Suprapubic skin (tissue), 4 donors: ENCODE results near the gene ARMC12. TPM values are rescaled to one million over a fixed set of nuclear protein-coding genes. Genes with fewer than 3 reads are reported as not detected.

ENCODE experiments used
- DNase-seq, 2 donors: peaks; one replicate each; pipeline ENCODE4 v3.0.0-alpha.2; 2019; ENCODE audit warnings: low spot score in 2 of 2
- H3K27ac ChIP-seq: fragments of 200-600 bp; sonication (generic); one replicate; pipeline ENCODE4 v1.5.1; 2019
- H3K27me3 ChIP-seq: fragments of 200-600 bp; sonication (generic); one replicate; pipeline ENCODE4 v1.5.1; 2019
- H3K36me3 ChIP-seq: fragments of 200-600 bp; sonication (generic); one replicate; pipeline ENCODE4 v1.5.1; 2019
- H3K4me1 ChIP-seq: fragments of 200-600 bp; sonication (generic); one replicate; pipeline ENCODE4 v1.5.1; 2019
- H3K4me3 ChIP-seq: fragments of 200-600 bp; sonication (generic); one replicate; pipeline ENCODE4 v1.5.1; 2019; ENCODE audit warnings: mild to moderate bottlenecking
- H3K9me3 ChIP-seq: fragments of 200-600 bp; sonication (generic); one replicate; pipeline ENCODE4 v1.5.1; 2019
- CTCF ChIP-seq, 2 donors: fragments of 200-600 bp in 1 of 2; fragments of 450-650 bp in 1 of 2; sonication (generic) in 1 of 2; IDR thresholded peaks; one replicate each; pipeline ENCODE4 v1.5.1; 2016 to 2019; ENCODE audit warnings: antibody characterized with exemption in 2 of 2, mild to moderate bottlenecking in 1 of 2, moderate library complexity in 1 of 2
- EP300 ChIP-seq: sonication (generic); formaldehyde crosslinking; IDR thresholded peaks from one replicate; pipeline ENCODE4 v1.6.1; 2017; ENCODE audit warnings: antibody characterized with exemption
- POLR2A ChIP-seq, 2 donors: fragments of 450-650 bp; IDR thresholded peaks; one replicate each; pipeline ENCODE4 v1.6.1; 2017; ENCODE audit warnings: antibody characterized with exemption in 2 of 2, mild to moderate bottlenecking in 2 of 2, moderate library complexity in 2 of 2
- POLR2AphosphoS5 ChIP-seq, 3 donors: sonication (generic); formaldehyde crosslinking; IDR thresholded peaks; one replicate each; pipeline ENCODE4 v1.6.1; 2017; ENCODE audit warnings: antibody characterized with exemption in 3 of 3
- WGBS: methylation state at CpG from one replicate; pipeline ENCODE4 v1.1.5; 2018; 5-methylcytosine and 5-hydroxymethylcytosine counted together
- total RNA-seq, 4 donors: library from RNA; depleted of rRNA; stranded (reverse); fragments of >200 nt; gene quantifications; one replicate each; pipeline ENCODE4 v1.1.0, GENCODE V29; 2016

Gene ARMC12
- total RNA-seq, 4 donors from 2014 or later = 0.53 to 1.2 (median 0.55) TPM; not detected in 1

- no peak for DNase-seq
- H3K9me3 ChIP-seq = no peaks in the 10 kb centered on the region
- H3K36me3 ChIP-seq = no peaks in the 10 kb centered on the region
- no peak for TF ChIP-seq POLR2A (IDR thresholded peaks at IDR 0.05)
- no peak for TF ChIP-seq EP300
- TF ChIP-seq POLR2AphosphoS5 (IDR thresholded peaks at IDR 0.05) = no peak
- no peak for TF ChIP-seq CTCF (IDR thresholded peaks at IDR 0.05)
- WGBS = 42% methylated on average over 8 of the region's 8 CpGs
- H3K4me1 ChIP-seq = no peaks in the 10 kb centered on the region
- no peak overlapping the region for H3K4me3 ChIP-seq
- H3K27me3 ChIP-seq = no peaks in the 10 kb centered on the region
- H3K27ac ChIP-seq = no peak overlapping the region
Observed at GRCh38 chr6:35742842-35743241, 6.0 kb downstream of the ARMC12 start.

GRCh38 chr6:35745509-35745908, 8.7 kb downstream of the ARMC12 start:
- DNase-seq = no peak
- no peaks in the 10 kb centered on the region for H3K27me3 ChIP-seq
- no peaks in the 10 kb centered on the region for H3K4me1 ChIP-seq
- WGBS = 93% methylated on average over 7 of the region's 7 CpGs
- H3K9me3 ChIP-seq = no peaks in the 10 kb centered on the region
- no peaks in the 10 kb centered on the region for H3K36me3 ChIP-seq
- H3K4me3 ChIP-seq = no peak overlapping the region
- no peak overlapping the region for H3K27ac ChIP-seq
- TF ChIP-seq POLR2AphosphoS5 (IDR thresholded peaks at IDR 0.05) (no peak), POLR2A (IDR thresholded peaks at IDR 0.05) (no peak), EP300 (no peak), CTCF (IDR thresholded peaks at IDR 0.05) (no peak)

GRCh38 chr6:35746516-35746915, 9.7 kb downstream of the ARMC12 start:
- H3K4me3 ChIP-seq = no peak overlapping the region
- TF ChIP-seq EP300 = no peak
- no peak for TF ChIP-seq CTCF (IDR thresholded peaks at IDR 0.05)
- no peak for TF ChIP-seq POLR2A (IDR thresholded peaks at IDR 0.05)
- no peak for TF ChIP-seq POLR2AphosphoS5 (IDR thresholded peaks at IDR 0.05)
- H3K36me3 ChIP-seq = no peaks in the 10 kb centered on the region
- no peaks in the 10 kb centered on the region for H3K4me1 ChIP-seq
- no peak overlapping the region for H3K27ac ChIP-seq
- H3K9me3 ChIP-seq = no peaks in the 10 kb centered on the region
- no peak for DNase-seq
- 85% methylated on average over 3 of the region's 3 CpGs for WGBS
- H3K27me3 ChIP-seq = no peaks in the 10 kb centered on the region

- TF ChIP-seq CTCF (IDR thresholded peaks at IDR 0.05) (no peak), POLR2AphosphoS5 (IDR thresholded peaks at IDR 0.05) (no peak)
- no peak overlapping the region for H3K27ac ChIP-seq
- H3K27me3 ChIP-seq = no peaks in the 10 kb centered on the region
- H3K4me3 ChIP-seq = no peak overlapping the region
- WGBS = 100% methylated on average over 1 of the region's 1 CpG
- no peaks in the 10 kb centered on the region for H3K4me1 ChIP-seq
- no peaks in the 10 kb centered on the region for H3K9me3 ChIP-seq
- no peaks in the 10 kb centered on the region for H3K36me3 ChIP-seq
- no peak for DNase-seq
Observed at GRCh38 chr6:35747877-35748276, 11.0 kb downstream of the ARMC12 start.

GRCh38 chr6:35750557-35750956, 13.7 kb downstream of the ARMC12 start:
- no peak for DNase-seq
- H3K9me3 ChIP-seq = no peaks in the 10 kb centered on the region
- 88% methylated on average over 7 of the region's 7 CpGs for WGBS

More at GRCh38 chr6:35750557-35750956, 13.7 kb downstream of the ARMC12 start:
- TF ChIP-seq POLR2A (IDR thresholded peaks at IDR 0.05) (no peak), EP300 (no peak), POLR2AphosphoS5 (IDR thresholded peaks at IDR 0.05) (no peak), CTCF (IDR thresholded peaks at IDR 0.05) (no peak)
- H3K27me3 ChIP-seq = no peaks in the 10 kb centered on the region
- H3K4me1 ChIP-seq = no peaks in the 10 kb centered on the region
- no peak overlapping the region for H3K27ac ChIP-seq
- no peaks in the 10 kb centered on the region for H3K36me3 ChIP-seq
- H3K4me3 ChIP-seq = no peak overlapping the region
